Left renal cortex interstitium (tissue), 4 donors: ENCODE data around the gene RCAN1. TPM values are rescaled to one million over a fixed set of nuclear protein-coding genes. Genes with fewer than 3 reads are reported as not detected.
"Not testable (repeated sequence)": the region's sequence is repeated elsewhere in the genome, so short reads cannot be mapped to it uniquely, and the experiment has no call there.

ENCODE experiments used
- DNase-seq, 4 donors: peaks; one replicate each; pipeline ENCODE4 v3.0.0-alpha.2; 2013; ENCODE audit warnings: low read depth in 4 of 4, low spot score in 2 of 4, missing footprints in 1 of 4
- polyA plus RNA-seq, 4 donors: library from polyadenylated mRNA; unstranded; fragments of 120-200 nt; gene quantifications; one replicate each; pipeline ENCODE4 v1.2.1, GENCODE V29; 2013; ENCODE audit not compliant: insufficient read length in 4 of 4

Gene RCAN1
- polyA plus RNA-seq, 4 donors: 30.5 to 39.2 (median 34.2) TPM

DNA sequence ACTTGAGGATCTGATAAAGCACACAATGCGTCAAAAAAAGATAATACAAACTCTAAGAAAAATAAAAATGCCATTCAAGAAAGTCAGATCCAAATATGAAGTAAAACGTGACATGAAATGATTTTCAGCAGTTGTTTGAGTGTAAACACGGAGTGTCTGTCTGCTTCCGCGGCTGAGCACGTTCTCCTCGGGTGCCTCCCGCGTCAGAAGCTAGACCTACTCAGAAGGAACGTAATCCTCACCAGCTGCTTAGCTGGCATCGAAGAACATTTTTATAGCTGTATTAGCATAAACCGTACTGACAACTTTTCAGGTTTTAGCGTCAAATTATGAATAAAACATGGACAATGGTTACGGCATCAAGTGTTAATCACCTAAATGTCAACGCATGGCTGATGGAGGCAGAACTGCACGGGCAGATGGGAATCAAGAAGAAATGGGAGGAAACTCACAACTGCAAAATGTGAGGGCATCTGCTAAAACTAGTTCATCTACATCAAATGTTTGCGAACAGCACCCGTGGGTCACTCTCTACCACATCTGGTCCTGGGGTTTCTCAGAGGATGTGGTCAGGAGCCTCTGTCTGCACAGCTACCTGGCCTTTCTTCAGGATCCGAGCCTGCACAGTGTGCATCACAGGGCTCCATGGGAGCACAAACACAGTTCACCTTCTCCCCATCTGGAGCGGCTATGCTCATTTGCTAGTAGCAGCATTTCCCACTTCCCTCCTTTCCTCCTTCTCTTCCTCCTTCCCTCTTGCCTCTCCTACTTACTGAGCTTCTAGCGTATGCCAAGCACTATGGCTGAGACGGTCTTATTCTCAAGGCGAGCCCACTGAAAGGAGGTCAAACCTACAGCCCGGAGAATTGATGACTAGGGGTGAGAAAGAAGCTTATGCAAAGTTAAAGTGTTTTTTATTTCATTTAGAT lies 40.0 kb downstream of the RCAN1 start:
- no peak for DNase-seq

DNA sequence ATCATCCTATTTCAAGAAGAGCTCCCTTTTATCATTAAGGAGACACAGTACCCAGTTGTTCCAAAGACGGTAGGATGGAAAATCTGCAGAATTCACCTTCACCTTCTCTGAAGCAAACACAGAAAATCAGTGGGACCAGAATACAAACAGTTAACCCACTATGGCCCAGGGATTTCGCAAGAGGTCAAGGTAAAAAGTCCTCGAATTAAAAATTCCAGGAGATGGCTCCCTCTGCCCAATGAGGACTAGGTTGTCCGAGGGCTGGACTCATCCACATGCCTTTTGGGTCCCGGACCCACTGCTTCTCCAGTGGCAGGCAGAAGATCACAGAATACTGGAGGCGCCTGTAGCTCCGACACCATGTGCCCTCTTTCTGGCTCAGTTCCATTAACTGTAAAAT lies 42.9 kb downstream of the RCAN1 start:
- DNase-seq: no peak

- no peak for DNase-seq
Measured at GRCh38 chr21:34570313-34570712, 44.6 kb downstream of the RCAN1 start.

DNA sequence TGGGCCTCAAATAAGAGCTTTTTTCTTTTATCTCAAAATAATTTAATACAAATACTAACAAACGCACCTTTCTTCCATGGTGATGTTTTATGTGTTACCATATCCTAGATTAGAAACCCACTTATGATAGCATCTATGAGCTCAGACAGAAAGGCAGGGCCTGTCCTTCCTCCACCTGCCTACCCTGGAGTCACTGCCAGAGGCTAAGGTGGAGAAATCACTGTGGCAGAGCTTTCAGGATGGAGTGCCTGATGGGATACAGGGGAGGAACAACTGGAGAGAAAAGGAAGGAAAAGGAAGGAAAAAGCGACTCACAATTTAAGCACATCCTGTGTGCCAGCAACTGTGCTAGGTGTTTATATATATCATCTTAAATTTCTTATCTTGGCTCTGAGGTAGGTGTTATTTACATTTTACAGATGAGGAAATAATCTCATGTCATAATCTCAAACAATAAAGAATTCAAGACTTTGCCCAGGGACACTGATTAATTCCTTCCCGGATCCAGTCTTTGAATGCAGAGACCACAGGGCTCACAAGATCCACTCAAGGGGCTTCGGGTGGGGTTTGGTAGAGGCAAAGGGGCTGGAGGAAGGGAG lies 45.4 kb downstream of the RCAN1 start:
- DNase-seq: no peak

- DNase-seq: not testable (repeated sequence)
Measured at GRCh38 chr21:34568801-34569200, 46.1 kb downstream of the RCAN1 start.

DNA sequence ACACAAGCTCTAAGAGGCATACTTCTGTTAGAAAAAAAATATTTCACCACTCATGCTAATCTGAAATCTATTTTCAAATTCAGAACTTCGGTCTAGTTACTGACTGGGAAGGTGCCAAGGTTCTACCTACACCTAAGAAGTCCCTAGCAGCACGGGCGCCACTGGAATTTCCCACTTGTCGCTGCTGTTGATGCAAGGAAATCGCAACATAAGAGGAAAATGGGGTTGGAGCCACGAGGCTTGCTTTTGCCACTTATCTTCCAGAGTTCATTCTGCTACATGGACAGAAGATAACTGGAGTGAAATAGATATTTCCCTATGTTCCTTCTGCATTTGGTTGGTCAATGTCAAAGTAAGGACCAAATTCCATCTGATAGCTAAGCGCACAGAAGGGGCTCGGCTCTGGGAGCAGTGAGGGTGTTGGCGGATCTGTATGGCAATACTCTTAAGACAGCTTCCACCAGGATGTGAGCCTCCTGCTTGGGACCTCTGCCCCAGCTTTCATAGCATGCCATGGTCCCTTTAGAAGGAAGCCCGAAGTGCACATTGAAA lies 47.2 kb downstream of the RCAN1 start:
- DNase-seq: no peak

GRCh38 chr21:34565238-34565637 lies 49.7 kb downstream of the RCAN1 start:
- DNase-seq: no peak

DNA sequence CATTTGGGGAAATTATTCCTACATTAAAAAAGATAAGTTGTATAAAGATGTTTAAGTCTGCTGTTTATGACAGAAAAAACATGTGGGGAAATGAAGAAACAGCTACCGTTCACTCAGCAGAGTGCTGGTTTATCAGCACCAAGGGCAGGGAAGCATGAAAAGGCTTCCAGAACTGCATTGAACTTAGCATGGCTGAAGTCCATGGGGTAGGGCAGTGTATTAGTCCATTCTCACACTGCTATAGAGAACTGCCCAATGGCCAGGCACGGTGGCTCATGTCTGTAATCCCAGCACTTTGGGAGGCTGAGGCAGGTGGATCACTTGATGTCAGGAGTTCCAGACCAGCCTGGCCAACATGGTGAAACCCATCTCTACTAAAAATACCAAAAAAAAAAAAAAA lies 51.5 kb downstream of the RCAN1 start:
- DNase-seq: not testable (repeated sequence)

- DNase-seq: no peak
Measured at GRCh38 chr21:34561806-34562205, 53.1 kb downstream of the RCAN1 start.

GRCh38 chr21:34560609-34561008 lies 54.3 kb downstream of the RCAN1 start:
- no peak for DNase-seq

DNA sequence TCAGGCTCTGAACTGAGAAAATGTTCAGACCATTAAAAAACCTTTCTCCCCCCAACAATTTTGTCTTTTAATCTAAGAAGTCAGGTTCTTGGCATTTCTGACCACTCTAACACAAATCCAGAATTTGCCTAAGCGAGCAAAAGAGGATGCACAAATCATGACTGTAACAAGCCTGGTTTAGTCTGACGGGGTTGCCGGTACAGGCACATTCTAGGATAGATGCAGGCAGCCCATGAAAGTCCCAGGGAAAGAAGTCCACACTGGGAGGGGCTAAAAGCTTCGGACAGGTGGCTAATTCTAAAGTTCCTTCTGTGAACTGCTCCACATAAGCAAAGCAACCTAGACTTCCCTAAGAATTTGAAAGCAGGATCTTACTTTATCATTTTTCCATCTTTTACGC lies 54.9 kb downstream of the RCAN1 start:
- DNase-seq: no peak

- no peak for DNase-seq
Measured at GRCh38 chr21:34559089-34559631, 55.8 kb downstream of the RCAN1 start.

GRCh38 chr21:34558166-34558565 lies 56.7 kb downstream of the RCAN1 start:
- DNase-seq: no peak

DNA sequence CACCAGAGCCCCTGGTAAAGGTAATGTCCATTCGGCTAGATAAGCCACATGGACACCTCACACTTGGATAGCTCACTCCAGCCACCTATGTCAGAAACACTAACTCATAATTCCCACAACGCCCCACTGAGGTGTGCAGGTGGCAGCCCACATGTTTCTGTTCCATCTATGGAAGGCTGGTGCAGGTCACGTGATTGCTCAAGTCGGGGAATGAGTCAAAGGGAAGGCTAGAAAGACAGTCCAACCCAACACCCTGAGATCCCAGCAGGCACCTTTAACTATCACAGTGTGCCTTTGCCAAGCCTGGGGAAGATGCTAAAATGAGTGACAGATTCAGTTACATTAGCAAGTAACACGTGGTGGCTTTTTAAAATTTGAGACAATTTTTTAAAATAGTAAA lies 57.7 kb downstream of the RCAN1 start:
- no peak for DNase-seq

DNA sequence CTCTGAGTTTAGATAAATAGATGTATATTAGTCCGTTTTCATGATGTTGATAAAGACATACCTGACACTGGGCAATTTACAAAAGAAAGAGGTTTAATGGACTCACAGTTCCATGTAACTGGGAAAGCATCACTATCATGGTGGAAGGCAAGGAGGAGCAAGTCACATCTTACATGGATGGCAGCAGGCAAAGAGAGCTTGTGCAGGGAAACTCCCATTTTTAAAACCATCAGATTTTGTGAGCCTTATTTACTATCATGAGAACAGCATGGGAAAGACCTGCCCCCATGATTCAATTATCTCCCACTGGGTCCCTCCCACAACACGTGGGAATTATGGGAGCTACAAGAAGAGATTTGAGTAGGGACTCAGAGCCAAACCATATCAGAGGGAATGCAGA lies 60.2 kb downstream of the RCAN1 start:
- not testable (repeated sequence) for DNase-seq

DNA sequence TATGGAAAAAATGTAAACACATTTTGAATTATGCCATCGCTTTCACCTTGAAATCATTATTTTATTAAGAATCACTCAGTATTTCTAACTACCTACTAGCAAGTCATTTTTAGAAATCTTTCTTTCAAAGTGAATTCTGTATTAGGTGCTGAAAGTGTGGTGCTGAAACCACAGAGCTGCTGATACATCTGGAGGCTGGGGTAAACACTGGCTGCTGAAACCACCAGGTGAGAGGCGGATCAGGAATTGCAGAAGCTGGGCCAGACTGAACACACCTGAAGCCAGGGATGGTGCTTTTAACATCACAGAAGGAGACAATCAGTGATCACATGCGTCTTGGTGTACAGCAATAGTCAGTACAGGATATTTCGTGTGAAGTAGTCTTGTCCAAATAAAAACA lies 60.7 kb downstream of the RCAN1 start:
- DNase-seq: no peak

GRCh38 chr21:34553151-34553952 lies 61.6 kb downstream of the RCAN1 start:
- no peak for DNase-seq

DNA sequence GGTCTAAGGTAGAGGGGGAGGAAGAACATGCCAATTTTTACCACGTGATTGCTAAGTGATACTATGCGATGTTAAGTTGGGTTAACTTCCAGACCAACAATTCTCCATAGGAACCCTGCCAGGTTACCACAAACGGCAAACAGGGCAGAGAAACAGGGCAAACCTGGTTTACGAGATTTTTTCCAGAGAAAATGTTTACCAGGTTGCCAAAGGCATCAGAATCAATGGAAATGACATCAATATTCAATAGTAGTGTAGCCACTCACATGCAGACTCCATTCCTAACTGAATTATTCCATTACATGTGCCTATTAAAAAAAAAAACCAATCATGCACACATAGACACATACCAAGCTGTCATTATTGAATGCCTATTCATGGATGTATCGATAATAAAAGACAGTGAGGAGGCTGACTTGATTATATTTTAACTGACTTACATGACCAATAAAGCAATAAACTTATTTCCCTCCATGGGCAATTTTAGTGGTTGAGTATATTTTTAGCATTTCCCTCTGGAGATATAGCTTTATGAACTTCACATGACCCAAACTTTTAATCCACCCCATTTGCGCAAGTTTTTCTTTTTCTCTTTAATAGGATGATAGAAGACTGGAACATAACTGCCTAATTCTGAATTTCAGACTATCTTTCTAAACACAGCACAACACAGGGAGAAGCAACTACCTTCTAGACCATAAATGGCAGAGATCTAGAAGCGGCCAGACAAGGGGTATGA lies 62.4 kb downstream of the RCAN1 start:
- no peak for DNase-seq

GRCh38 chr21:34550182-34550799 lies 64.6 kb downstream of the RCAN1 start:
- DNase-seq: no peak
